8988T (cell line): ENCODE results near the gene IL22.

Experiments
- DNase-seq: peaks from one replicate; pipeline ENCODE4 v3.0.0; 2011

Gene IL22

GRCh38 chr12:68263366-68263765 is 10.0 kb upstream of the IL22 start:
- DNase-seq: no peak

- no peak for DNase-seq
Measured at GRCh38 chr12:68261896-68262295, 8.5 kb upstream of the IL22 start.

DNA sequence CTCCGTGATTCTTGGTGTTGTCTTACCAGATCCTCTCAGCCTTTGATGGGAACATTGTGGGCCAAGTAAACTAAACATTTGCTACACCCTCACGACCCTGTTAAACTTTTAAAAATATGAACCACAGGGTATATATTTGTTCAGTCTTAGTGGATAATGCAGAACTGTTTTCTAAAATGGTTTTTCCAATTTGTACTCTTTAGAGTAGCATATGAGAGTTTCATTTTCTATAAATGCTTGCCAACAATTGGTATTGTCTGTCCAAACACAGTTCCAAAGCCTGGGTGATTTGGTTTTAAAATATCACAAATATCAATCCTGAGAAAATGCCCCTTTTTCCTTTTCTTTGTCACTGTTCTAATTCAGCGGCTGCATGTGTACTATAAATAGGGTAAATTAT is 6.7 kb upstream of the IL22 start:
- no peak for DNase-seq

GRCh38 chr12:68259318-68259940 is 6.0 kb upstream of the IL22 start:
- DNase-seq: no peak

- no peak for DNase-seq
Measured at GRCh38 chr12:68252077-68252476, 1.3 kb downstream of the IL22 start.

DNA sequence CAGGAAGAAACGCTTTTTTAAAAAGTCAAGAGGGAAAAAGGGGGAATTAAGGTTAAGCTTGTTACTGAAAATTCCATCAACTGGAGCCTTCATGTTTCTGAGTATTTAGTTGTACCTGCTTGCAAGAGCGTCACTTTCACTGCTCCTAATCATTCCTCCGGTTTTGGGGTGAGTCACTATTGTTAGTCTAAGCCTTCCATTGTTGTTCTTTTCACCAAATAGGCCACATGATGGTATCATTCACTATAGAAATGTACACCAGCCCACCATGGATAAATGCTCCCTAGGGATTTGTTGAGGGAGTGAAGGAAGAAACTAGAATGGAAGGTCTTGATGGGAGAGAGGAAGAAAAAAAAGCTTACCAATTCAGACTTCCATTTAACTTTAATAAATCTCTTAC is 3.0 kb downstream of the IL22 start:
- no peak for DNase-seq

GRCh38 chr12:68247785-68248184 is 5.6 kb downstream of the IL22 start:
- no peak for DNase-seq

- DNase-seq: no peak
Measured at GRCh38 chr12:68246350-68246749, 7.1 kb downstream of the IL22 start.

- DNase-seq: no peak
Measured at GRCh38 chr12:68245180-68246021, 8.0 kb downstream of the IL22 start.

GRCh38 chr12:68242777-68243176 is 10.6 kb downstream of the IL22 start:
- DNase-seq: no peak

DNA sequence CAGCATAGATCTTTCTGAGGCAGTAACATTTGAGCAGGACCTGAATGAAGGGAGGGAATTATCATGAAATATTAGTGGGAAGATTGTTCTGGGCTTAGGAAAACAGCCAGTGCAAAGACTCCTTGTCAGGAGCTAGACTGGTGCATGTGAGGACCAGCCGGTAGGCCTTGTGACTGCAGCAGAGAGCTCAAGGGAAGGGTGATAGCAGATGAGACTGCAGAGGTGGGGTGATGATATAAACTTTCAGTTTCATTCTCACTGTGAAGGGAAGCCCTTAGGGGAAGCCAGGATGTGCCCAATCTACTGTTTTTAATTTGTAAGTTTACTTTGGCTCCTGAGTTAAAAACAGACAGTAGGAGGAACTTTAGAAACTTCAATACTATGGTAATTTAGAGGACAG is 12.4 kb downstream of the IL22 start:
- no peak for DNase-seq

DNA sequence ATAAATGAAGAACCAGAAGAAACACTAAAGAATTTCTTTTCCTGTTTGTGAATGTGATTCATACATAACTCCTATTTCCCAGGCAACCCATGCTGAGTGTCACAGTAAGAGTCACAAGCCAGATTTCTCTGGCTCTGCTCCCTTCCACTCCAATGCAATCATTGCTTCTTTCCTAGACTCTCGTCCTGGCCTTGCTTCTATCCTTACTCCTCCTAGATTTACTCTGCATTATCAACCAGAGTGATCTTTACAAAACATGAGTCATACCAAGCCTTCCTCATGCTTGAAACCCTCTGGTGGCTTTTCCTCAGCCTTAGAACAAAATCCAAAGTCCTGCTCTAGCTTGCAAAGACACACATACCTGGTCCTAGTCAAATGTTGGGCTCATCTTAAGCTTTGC is 13.3 kb downstream of the IL22 start:
- DNase-seq: no peak

- DNase-seq: no peak
Measured at GRCh38 chr12:68239309-68239982, 14.0 kb downstream of the IL22 start.

DNA sequence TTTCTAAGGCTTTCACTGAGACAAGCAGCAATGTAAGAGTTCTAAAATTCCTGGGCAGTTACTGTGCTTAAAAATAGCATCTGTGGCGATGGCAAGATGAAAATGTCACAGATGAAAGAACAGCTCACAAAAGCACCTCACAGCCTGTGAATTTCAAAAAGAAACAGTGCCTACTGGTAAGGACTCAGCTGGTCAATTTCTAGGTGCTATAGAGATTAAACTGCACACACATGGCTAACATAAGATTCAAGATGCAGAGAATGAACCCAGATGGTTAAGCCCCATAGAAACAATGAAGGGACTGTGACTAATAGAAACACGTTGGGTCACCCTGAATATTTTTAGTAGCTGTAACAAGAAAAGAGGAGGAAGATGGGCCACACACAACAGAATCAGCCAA is 15.8 kb downstream of the IL22 start:
- DNase-seq: no peak

GRCh38 chr12:68237078-68237477 is 16.3 kb downstream of the IL22 start:
- DNase-seq: no peak

DNA sequence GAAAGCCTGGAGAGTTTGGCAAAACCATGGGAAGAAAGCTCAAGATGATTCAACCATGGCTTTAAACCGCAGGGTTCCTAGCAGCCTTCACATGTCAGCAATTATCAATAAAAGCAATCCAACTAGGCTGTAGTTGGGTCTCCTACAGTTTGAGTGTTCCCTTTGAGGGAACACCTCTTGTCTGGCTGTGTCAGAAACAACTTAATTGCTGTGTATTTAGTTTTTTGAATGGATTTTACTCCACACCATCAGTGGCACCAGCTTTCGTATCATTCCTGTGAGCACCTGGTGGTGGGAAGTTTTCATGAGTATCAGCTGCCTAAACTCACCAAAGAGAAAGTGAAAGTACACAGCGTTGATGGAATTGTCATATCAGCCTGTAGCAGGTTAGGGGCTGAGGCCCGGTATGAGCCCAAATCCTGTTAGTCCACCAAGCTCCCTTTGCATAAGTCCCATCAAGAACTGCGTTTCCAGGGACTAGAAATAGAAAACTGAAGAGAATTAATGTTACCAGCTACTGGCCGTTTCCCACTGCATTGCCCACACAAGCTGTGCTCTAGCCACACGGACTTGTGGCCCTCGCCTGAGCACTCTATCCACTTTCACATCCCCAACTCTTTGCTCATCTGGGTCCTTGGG is 16.9 kb downstream of the IL22 start:
- DNase-seq: no peak

GRCh38 chr12:68235576-68235975 is 17.8 kb downstream of the IL22 start:
- no peak for DNase-seq

DNA sequence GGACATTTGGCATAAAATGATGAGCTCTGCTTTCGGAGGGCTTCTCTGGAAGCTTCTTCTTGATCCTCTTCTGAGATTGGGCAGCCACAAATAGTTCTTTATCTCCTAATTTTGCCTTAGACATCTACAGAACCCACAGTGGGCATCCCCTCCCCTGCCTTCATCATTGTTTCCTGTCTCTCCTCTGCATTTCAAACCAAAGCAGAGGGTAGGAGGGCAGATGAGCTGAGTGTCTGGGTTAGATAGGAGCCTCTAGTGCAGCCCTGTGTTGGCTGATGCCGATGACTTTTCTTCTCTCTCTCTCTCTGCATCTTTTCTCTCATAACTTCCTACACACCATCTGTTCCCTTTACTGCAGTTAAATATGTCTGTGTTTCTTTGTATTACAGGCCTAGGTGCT is 19.3 kb downstream of the IL22 start:
- DNase-seq: no peak

- DNase-seq: no peak
Measured at GRCh38 chr12:68233498-68233897, 19.9 kb downstream of the IL22 start.

GRCh38 chr12:68231691-68232090 is 21.7 kb downstream of the IL22 start:
- no peak for DNase-seq

DNA sequence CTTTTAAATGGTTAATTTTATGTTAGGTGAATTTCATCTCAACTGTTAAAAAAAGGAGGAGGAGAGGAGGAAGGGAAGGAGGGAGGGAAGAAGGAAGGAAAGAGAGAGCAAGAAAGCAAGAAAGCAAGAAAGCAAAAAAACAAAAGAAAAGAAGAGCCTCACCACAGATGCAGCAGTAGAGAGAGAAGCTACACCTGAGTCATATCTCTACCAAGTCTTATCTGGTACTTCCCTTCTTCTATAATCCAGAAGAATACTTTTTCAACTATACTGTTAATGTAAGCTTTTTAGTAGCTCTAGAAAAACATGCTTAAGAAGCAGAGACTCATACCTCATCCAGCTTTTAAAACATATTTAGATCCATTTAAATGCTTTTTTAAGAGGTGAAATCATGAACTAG is 22.2 kb downstream of the IL22 start:
- DNase-seq: no peak

- DNase-seq: no peak
Measured at GRCh38 chr12:68229956-68230355, 23.4 kb downstream of the IL22 start.

DNA sequence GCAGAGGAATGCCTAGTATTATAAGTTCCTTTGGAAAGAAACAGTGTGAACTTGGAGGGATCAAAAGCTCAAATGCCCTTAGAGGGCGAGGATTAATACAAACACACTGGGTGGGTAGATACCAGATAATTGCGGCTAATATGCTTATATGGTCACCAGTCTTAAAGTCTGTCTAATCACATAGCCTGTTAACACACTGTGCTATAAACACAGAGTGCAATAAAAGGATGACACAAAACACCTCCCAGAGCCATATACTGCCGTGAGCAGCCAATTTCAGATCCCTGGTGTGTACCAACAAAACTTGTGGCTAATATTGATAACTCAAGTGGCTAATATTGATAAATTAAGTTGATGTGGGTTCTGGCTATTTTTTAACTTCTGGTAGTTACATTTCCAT is 26.0 kb downstream of the IL22 start:
- DNase-seq: no peak
